ENCODE data around the gene VWC2L. TPM values are rescaled to one million over a fixed set of nuclear protein-coding genes. Genes with fewer than 3 reads are reported as not detected.

The VWC2L gene
- not detected for total RNA-seq
- under 1 TPM in 1 of 8 donors, not detected in 7; 0.16 TPM for polyA plus RNA-seq (ENCODE audit: insufficient read depth in 1 of 8, insufficient read length in 8 of 8, low replicate concordance in 1 of 8)
- long read RNA-seq, donor 1 = 0 reads
- long read RNA-seq, donor 2 = 0 reads
- long read RNA-seq, donor 3 = 0 reads
- long read RNA-seq, donor 4 = 0 reads
- long read RNA-seq, donor 5 = 0 reads
- long read RNA-seq, donor 6 = 0 reads
- long read RNA-seq, donor 7 = 0 reads
- long read RNA-seq, donor 8 = 0 reads
- long read RNA-seq, donor 9 = 0 reads
- long read RNA-seq, donor 10 = 0 reads
- long read RNA-seq, donor 11 = 0 reads

DNA sequence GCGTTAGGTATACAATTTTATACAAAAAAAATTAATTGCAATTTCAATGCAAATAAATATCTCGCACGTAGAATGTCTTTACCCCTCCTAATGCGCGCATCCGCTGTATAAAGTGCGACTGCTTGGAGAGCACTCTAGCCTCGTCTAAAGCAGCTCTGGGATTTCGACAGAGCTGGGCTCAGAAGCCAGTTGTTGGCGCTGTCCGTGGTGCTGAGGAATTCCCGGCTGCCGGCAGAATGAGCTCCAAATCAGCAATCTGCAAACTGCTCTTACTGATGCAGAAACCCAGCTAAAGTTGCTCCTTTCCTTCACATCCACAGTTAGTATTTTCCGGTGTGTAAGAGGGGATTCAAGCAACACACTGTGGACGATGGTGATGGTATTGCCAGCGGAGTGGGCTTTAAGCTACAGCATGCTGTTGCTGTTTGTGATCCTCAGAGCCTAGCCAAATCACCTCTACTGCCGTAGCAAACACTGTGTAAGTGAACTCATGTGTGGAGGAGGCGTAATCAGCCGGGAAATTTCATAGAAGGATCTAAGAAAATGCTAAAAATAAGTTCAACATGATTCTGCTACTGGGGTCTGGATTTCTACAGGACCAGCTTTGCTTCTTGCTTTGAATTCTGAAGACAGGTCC is at the start of gene VWC2L:
TSS of gene VWC2L (plus strand) at position 137 of the 637 bp plus-strand sequence. CDS start 3,140 bp downstream, outside the sequence.
- H3K27me3 ChIP-seq (ENCODE audit: control insufficient read depth, insufficient read depth, low read length) = no peaks in the 10 kb centered on the region
- H3K4me1 ChIP-seq (ENCODE audit: control insufficient read depth, insufficient read depth, low read length) = no peaks in the 10 kb centered on the region
- no peak within 1 kb of the TSS for H3K27ac ChIP-seq (ENCODE audit: low read length)
- H3K36me3 ChIP-seq (ENCODE audit: control insufficient read depth, insufficient read depth, low read length) = no peaks in the 10 kb centered on the region
- WGBS (ENCODE audit: insufficient coverage) = 0% methylated on average over 6 of the region's 19 CpGs
- peak; percentile 87 for DNase-seq
- H3K4me3 ChIP-seq (ENCODE audit: low read length) = no peak within 1 kb of the TSS
- H3K9me3 ChIP-seq (replicated peaks; ENCODE audit: control insufficient read depth, low read depth, low read length) = no peaks in the 10 kb centered on the region

- peaks cover 5% of the 10 kb centered on the region for H3K9me3 ChIP-seq (replicated peaks; ENCODE audit: control insufficient read depth, low read depth, low read length)
Measured at GRCh38 chr2:214361116-214361515, 49.7 kb upstream of the VWC2L start.

DNA sequence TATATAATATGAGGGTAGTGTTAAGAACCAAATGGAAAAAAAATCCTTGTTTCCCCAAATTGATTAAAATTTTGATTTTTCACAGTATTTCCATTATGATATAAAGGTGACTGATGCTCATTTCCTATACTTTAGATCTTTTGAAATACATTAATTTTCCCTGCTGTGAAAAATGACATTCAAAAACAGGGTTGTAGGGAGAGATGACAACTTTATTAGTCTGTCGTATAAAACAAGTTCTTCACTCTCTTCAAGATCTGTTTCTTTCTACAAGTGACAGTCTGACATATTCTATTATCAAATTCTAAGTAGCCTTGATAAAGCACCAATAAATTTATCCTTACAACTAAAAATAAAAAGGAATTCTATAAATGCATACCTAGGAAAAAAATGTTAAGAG is 45.3 kb upstream of the VWC2L start:
- Histone ChIP-seq H3K27ac (ENCODE audit: low read length) (no peak overlapping the region), H3K4me1 (ENCODE audit: control insufficient read depth, insufficient read depth, low read length) (no peaks in the 10 kb centered on the region), H3K4me3 (ENCODE audit: low read length) (no peak overlapping the region), H3K9me3 (replicated peaks; ENCODE audit: control insufficient read depth, low read depth, low read length) (no peaks in the 10 kb centered on the region), H3K36me3 (ENCODE audit: control insufficient read depth, insufficient read depth, low read length) (no peaks in the 10 kb centered on the region), H3K27me3 (ENCODE audit: control insufficient read depth, insufficient read depth, low read length) (no peaks in the 10 kb centered on the region)
- no CpG with 5 or more reads among the region's 1 CpG for whole genome bisulfite sequencing (ENCODE audit: insufficient coverage)
- DNase-seq = no peak

More at GRCh38 chr2:214361116-214361515, 49.7 kb upstream of the VWC2L start:
- H3K4me3 ChIP-seq (ENCODE audit: low read length) = no peak overlapping the region
- no peaks in the 10 kb centered on the region for H3K36me3 ChIP-seq (ENCODE audit: control insufficient read depth, insufficient read depth, low read length)
- H3K27ac ChIP-seq (ENCODE audit: low read length) = no peak overlapping the region
- no peak for DNase-seq
- WGBS (ENCODE audit: insufficient coverage) = no CpG with 5 or more reads among the region's 4 CpGs
- H3K4me1 ChIP-seq (ENCODE audit: control insufficient read depth, insufficient read depth, low read length) = no peaks in the 10 kb centered on the region
- no peaks in the 10 kb centered on the region for H3K27me3 ChIP-seq (ENCODE audit: control insufficient read depth, insufficient read depth, low read length)

GRCh38 chr2:214367171-214367570 is 43.7 kb upstream of the VWC2L start:
- no peak overlapping the region for H3K27ac ChIP-seq (ENCODE audit: low read length)
- H3K9me3 ChIP-seq (replicated peaks; ENCODE audit: control insufficient read depth, low read depth, low read length) = no peaks in the 10 kb centered on the region
- H3K4me1 ChIP-seq (ENCODE audit: control insufficient read depth, insufficient read depth, low read length) = no peaks in the 10 kb centered on the region
- no peak for DNase-seq
- WGBS (ENCODE audit: insufficient coverage) = no CpG with 5 or more reads among the region's 3 CpGs
- H3K27me3 ChIP-seq (ENCODE audit: control insufficient read depth, insufficient read depth, low read length) = no peaks in the 10 kb centered on the region
- H3K36me3 ChIP-seq (ENCODE audit: control insufficient read depth, insufficient read depth, low read length) = no peaks in the 10 kb centered on the region
- no peak overlapping the region for H3K4me3 ChIP-seq (ENCODE audit: low read length)

- 94% methylated on average over 5 of the region's 7 CpGs for WGBS (ENCODE audit: insufficient coverage)
- no peaks in the 10 kb centered on the region for H3K36me3 ChIP-seq (ENCODE audit: control insufficient read depth, insufficient read depth, low read length)
- H3K4me3 ChIP-seq (ENCODE audit: low read length) = no peak overlapping the region
- no peak overlapping the region for H3K27ac ChIP-seq (ENCODE audit: low read length)
- no peak for DNase-seq
- H3K4me1 ChIP-seq (ENCODE audit: control insufficient read depth, insufficient read depth, low read length) = no peaks in the 10 kb centered on the region
- H3K9me3 ChIP-seq (replicated peaks; ENCODE audit: control insufficient read depth, low read depth, low read length) = no peaks in the 10 kb centered on the region
- no peaks in the 10 kb centered on the region for H3K27me3 ChIP-seq (ENCODE audit: control insufficient read depth, insufficient read depth, low read length)
Measured at GRCh38 chr2:214376618-214377285, 34.1 kb upstream of the VWC2L start.

GRCh38 chr2:214377286-214377624 is 33.6 kb upstream of the VWC2L start:
- H3K27ac ChIP-seq (ENCODE audit: low read length) = no peak overlapping the region
- DNase-seq = no peak
- 100% methylated on average over 1 of the region's 5 CpGs for WGBS (ENCODE audit: insufficient coverage)

DNA sequence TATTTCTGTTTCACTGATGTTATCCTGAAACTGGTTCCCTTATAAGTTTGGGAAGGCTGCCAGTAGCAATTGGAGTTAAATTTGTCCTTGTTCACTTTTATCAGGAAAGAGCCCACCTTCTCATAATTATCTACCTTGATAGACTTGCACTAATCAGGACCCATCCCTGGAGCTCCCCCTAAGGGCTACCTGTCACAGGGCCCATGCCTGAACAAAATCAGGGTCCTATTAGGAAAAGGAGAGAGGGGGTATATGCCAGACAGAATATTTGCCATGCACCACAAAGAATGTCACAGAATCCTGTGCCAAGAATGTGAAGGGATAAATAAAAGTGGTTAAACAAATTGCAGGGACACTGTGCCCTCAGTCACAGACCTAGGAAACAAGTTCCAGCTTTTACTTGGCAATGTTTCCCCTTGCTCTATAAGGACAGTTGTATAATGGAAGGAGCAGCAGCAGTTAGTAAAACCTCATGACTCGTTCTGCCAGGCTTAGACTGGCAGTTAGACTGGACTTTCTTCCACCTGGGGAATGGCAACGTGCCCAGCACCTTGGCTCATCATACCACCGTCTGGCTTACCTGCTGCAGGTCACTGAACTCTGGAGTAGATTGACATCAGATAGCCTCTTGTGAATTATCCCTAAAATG is 32.3 kb upstream of the VWC2L start:
- WGBS (ENCODE audit: insufficient coverage) = 52% methylated on average over 3 of the region's 3 CpGs

More at GRCh38 chr2:214377286-214377624, 33.6 kb upstream of the VWC2L start:
- Histone ChIP-seq H3K36me3 (ENCODE audit: control insufficient read depth, insufficient read depth, low read length) (no peaks in the 10 kb centered on the region), H3K9me3 (replicated peaks; ENCODE audit: control insufficient read depth, low read depth, low read length) (no peaks in the 10 kb centered on the region), H3K4me3 (ENCODE audit: low read length) (no peak overlapping the region), H3K4me1 (ENCODE audit: control insufficient read depth, insufficient read depth, low read length) (no peaks in the 10 kb centered on the region), H3K27me3 (ENCODE audit: control insufficient read depth, insufficient read depth, low read length) (no peaks in the 10 kb centered on the region)

DNA sequence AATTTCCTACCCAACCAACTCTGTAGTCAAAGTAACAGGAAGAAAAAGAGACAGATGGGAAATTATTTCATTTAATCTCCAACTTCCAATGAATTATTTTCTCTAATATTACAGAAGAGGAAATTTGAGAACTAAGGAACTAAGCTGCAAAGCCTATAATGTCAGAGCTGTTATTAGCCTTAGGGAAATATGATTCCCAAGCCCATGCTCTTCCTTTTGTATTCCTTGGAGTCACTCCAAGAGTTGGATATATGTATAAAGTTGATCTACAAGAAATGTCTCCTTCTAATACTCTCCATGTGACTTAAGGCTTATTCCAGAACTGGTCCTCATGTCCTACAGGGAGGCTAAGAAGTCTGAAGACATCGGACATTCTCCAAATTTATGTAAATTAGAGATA is 31.6 kb upstream of the VWC2L start:
- Histone ChIP-seq H3K9me3 (replicated peaks; ENCODE audit: control insufficient read depth, low read depth, low read length) (no peaks in the 10 kb centered on the region), H3K4me3 (ENCODE audit: low read length) (no peak overlapping the region), H3K27me3 (ENCODE audit: control insufficient read depth, insufficient read depth, low read length) (no peaks in the 10 kb centered on the region), H3K27ac (ENCODE audit: low read length) (no peak overlapping the region), H3K36me3 (ENCODE audit: control insufficient read depth, insufficient read depth, low read length) (no peaks in the 10 kb centered on the region), H3K4me1 (ENCODE audit: control insufficient read depth, insufficient read depth, low read length) (no peaks in the 10 kb centered on the region)
- DNase-seq = peak; percentile 25
- WGBS (ENCODE audit: insufficient coverage) = no CpG with 5 or more reads among the region's 1 CpG

More for the DNA sequence above, 32.3 kb upstream of the VWC2L start:
- Histone ChIP-seq H3K27ac (ENCODE audit: low read length) (no peak overlapping the region), H3K27me3 (ENCODE audit: control insufficient read depth, insufficient read depth, low read length) (no peaks in the 10 kb centered on the region), H3K9me3 (replicated peaks; ENCODE audit: control insufficient read depth, low read depth, low read length) (no peaks in the 10 kb centered on the region), H3K36me3 (ENCODE audit: control insufficient read depth, insufficient read depth, low read length) (no peaks in the 10 kb centered on the region), H3K4me1 (ENCODE audit: control insufficient read depth, insufficient read depth, low read length) (no peaks in the 10 kb centered on the region), H3K4me3 (ENCODE audit: low read length) (no peak overlapping the region)
- peak; percentile 11 for DNase-seq

- no peak for DNase-seq
- Histone ChIP-seq H3K4me3 (ENCODE audit: low read length) (no peak overlapping the region), H3K36me3 (ENCODE audit: control insufficient read depth, insufficient read depth, low read length) (no peaks in the 10 kb centered on the region), H3K4me1 (ENCODE audit: control insufficient read depth, insufficient read depth, low read length) (no peaks in the 10 kb centered on the region), H3K27me3 (ENCODE audit: control insufficient read depth, insufficient read depth, low read length) (no peaks in the 10 kb centered on the region), H3K27ac (ENCODE audit: low read length) (no peak overlapping the region), H3K9me3 (replicated peaks; ENCODE audit: control insufficient read depth, low read depth, low read length) (no peaks in the 10 kb centered on the region)
- 49% methylated on average over 4 of the region's 5 CpGs for WGBS (ENCODE audit: insufficient coverage)
Measured at GRCh38 chr2:214380681-214381080, 30.2 kb upstream of the VWC2L start.

- H3K36me3 ChIP-seq (ENCODE audit: control insufficient read depth, insufficient read depth, low read length) = no peaks in the 10 kb centered on the region
- WGBS (ENCODE audit: insufficient coverage) = no CpG with 5 or more reads among the region's 2 CpGs
Measured at GRCh38 chr2:214382229-214382628, 28.6 kb upstream of the VWC2L start.

More at GRCh38 chr2:214382229-214382628, 28.6 kb upstream of the VWC2L start:
- no peaks in the 10 kb centered on the region for H3K4me1 ChIP-seq (ENCODE audit: control insufficient read depth, insufficient read depth, low read length)
- no peak overlapping the region for H3K4me3 ChIP-seq (ENCODE audit: low read length)
- H3K27ac ChIP-seq (ENCODE audit: low read length) = no peak overlapping the region
- H3K27me3 ChIP-seq (ENCODE audit: control insufficient read depth, insufficient read depth, low read length) = no peaks in the 10 kb centered on the region
- no peak for DNase-seq
- no peaks in the 10 kb centered on the region for H3K9me3 ChIP-seq (replicated peaks; ENCODE audit: control insufficient read depth, low read depth, low read length)

Measured in muscle of leg (tissue), 16 donors.